Measurements from ENCODE around the gene DOCK2.
"Not testable (repeated sequence)": the region's sequence is repeated elsewhere in the genome, so short reads cannot be mapped to it uniquely, and the experiment has no call there.

Gene DOCK2

GRCh38 chr5:169913479-169913878 is 276.4 kb downstream of the DOCK2 start:
- DNase-seq = no peak

- DNase-seq = no peak
Observed at GRCh38 chr5:169914766-169915165, 277.7 kb downstream of the DOCK2 start.

GRCh38 chr5:169917500-169917899 is 280.4 kb downstream of the DOCK2 start:
- DNase-seq = no peak

- DNase-seq = no peak
Observed at GRCh38 chr5:169918228-169918627, 281.2 kb downstream of the DOCK2 start.

- DNase-seq = no peak
Observed at GRCh38 chr5:169920474-169920873, 283.4 kb downstream of the DOCK2 start.

- DNase-seq = no peak
Observed at GRCh38 chr5:169921384-169921783, 284.3 kb downstream of the DOCK2 start.

GRCh38 chr5:169921949-169922348 is 284.9 kb downstream of the DOCK2 start:
- DNase-seq = no peak

- no peak for DNase-seq
Observed at GRCh38 chr5:169922474-169922873, 285.4 kb downstream of the DOCK2 start.

GRCh38 chr5:169923988-169924387 is 286.9 kb downstream of the DOCK2 start:
- DNase-seq = no peak

- no peak for DNase-seq
Observed at GRCh38 chr5:169933127-169933526, 296.1 kb downstream of the DOCK2 start.

- DNase-seq = no peak
Observed at GRCh38 chr5:169933616-169934015, 296.5 kb downstream of the DOCK2 start.

GRCh38 chr5:169934990-169935389 is 297.9 kb downstream of the DOCK2 start:
- no peak for DNase-seq

- no peak for DNase-seq
Observed at GRCh38 chr5:169935762-169936161, 298.7 kb downstream of the DOCK2 start.

GRCh38 chr5:169938439-169938838 is 301.4 kb downstream of the DOCK2 start:
- DNase-seq = no peak

- DNase-seq = no peak
Observed at GRCh38 chr5:169939731-169940130, 302.7 kb downstream of the DOCK2 start.

GRCh38 chr5:169941542-169941941 is 304.5 kb downstream of the DOCK2 start:
- no peak for DNase-seq

- DNase-seq = no peak
Observed at GRCh38 chr5:169942181-169942580, 305.1 kb downstream of the DOCK2 start.

- no peak for DNase-seq
Observed at GRCh38 chr5:169943026-169943425, 306.0 kb downstream of the DOCK2 start.

GRCh38 chr5:169944115-169944514 is 307.0 kb downstream of the DOCK2 start:
- no peak for DNase-seq

- no peak for DNase-seq
Observed at GRCh38 chr5:169944922-169945680, 308.0 kb downstream of the DOCK2 start.

GRCh38 chr5:169945831-169946261 is 308.8 kb downstream of the DOCK2 start:
- DNase-seq = no peak

GRCh38 chr5:169946743-169947295 is 309.7 kb downstream of the DOCK2 start:
- DNase-seq = no peak

- DNase-seq = no peak
Observed at GRCh38 chr5:169950333-169950732, 313.3 kb downstream of the DOCK2 start.

- DNase-seq = not testable (repeated sequence)
Observed at GRCh38 chr5:169953196-169953595, 316.1 kb downstream of the DOCK2 start.

GRCh38 chr5:169954786-169955185 is 317.7 kb downstream of the DOCK2 start:
- DNase-seq = no peak

Data from NCI-H510A treated with DMSO at 0.1 percent for 48 hours (cell line).